GM12878 (cell line): ENCODE data around the gene TTLL6. TPM values are rescaled to one million over a fixed set of nuclear protein-coding genes. Genes with fewer than 3 reads are reported as not detected.

Experiments used
- BHLHE40 ChIP-seq, 2 experiments: fragments of 450-650 bp in 1 of 2; IDR thresholded peaks; 2 replicates each; pipeline ENCODE4 v1.6.1; 2011 to 2017; ENCODE audit warnings: low read depth in 2 of 2, borderline replicate concordance in 1 of 2, improper control_type of control experiment in 1 of 2, low read length in 1 of 2, mild to moderate bottlenecking in 1 of 2
- EP300 ChIP-seq, 2 experiments: fragments of 150-350 bp in 1 of 2; IDR thresholded peaks; 2 replicates each; pipeline ENCODE4 v1.6.1; 2011 to 2012; ENCODE audit warnings: low read depth in 2 of 2, low read length in 2 of 2, borderline replicate concordance in 1 of 2, improper control_type of control experiment in 1 of 2, inconsistent platforms in 1 of 2; ENCODE audit not compliant: control insufficient read depth in 1 of 2
- ESRRA ChIP-seq: IDR thresholded peaks from 2 replicates; pipeline ENCODE4 v1.6.1; 2012; ENCODE audit warnings: mild to moderate bottlenecking, low read length, improper control_type of control experiment
- HDGF ChIP-seq: fragments of 450-650 bp; IDR thresholded peaks from 2 replicates; pipeline ENCODE4 v1.6.1; 2016; ENCODE audit warnings: antibody characterized with exemption
- KAT2A ChIP-seq: conservative IDR thresholded peaks from 2 replicates; pipeline ENCODE4 v1.6.1; 2011; ENCODE audit warnings: low read depth, low read length; ENCODE audit not compliant: control insufficient read depth
- MTA3 ChIP-seq: IDR thresholded peaks from 2 replicates; pipeline ENCODE4 v1.6.1; 2012; ENCODE audit warnings: low read length, inconsistent platforms, borderline replicate concordance
- NFIC ChIP-seq: IDR thresholded peaks from 2 replicates; pipeline ENCODE4 v1.6.1; 2012; ENCODE audit warnings: low read depth, mild to moderate bottlenecking, inconsistent platforms, low read length, moderate library complexity
- SPI1 ChIP-seq: IDR thresholded peaks from 2 replicates; pipeline ENCODE4 v1.6.1; 2011; ENCODE audit warnings: low read depth, mild to moderate bottlenecking, low read length, moderate library complexity, borderline replicate concordance; ENCODE audit not compliant: insufficient read depth
- YBX1 ChIP-seq: fragments of 450-650 bp; IDR thresholded peaks from 2 replicates; pipeline ENCODE4 v1.6.1; 2016; ENCODE audit warnings: antibody characterized with exemption
- polyA plus RNA-seq, 11 experiments: library from polyadenylated mRNA; depleted of rRNA in 4 of 11; unstranded in 6 of 11; stranded (reverse) in 5 of 11; fragments of >200 nt; fragmentation: Nextera tagmentation in 4 of 11; fragmentation: Illumina TruSeq in 1 of 11; extraction: Ambion mirVana in 4 of 11; extraction: Trizol in 1 of 11; gene quantifications; 1 replicate in 1 of 11; 2 replicates in 10 of 11; pipeline versions ENCODE4 v1.2.1 to v1.2.3, GENCODE V29; 2011 to 2016; ENCODE audit warnings: inconsistent platforms in 2 of 11, missing spikeins in 2 of 11, low read depth in 1 of 11
- total RNA-seq, 4 experiments: library from RNA; depleted of rRNA in 3 of 4; stranded (reverse); fragments of >200 nt in 3 of 4; fragmentation: Illumina TruSeq in 1 of 4; extraction: Trizol in 1 of 4; gene quantifications; 2 replicates each; pipeline versions ENCODE4 v1.2.1 to v1.2.3, GENCODE V29; 2013 to 2021
- TF ChIP-seq, protein P1 (sequence below): IDR thresholded peaks from 2 replicates; pipeline ENCODE4 v1.6.1; 2012; ENCODE audit warnings: low read depth, low read length, improper control_type of control experiment
- TF ChIP-seq, protein P2 (sequence below): fragments of 450-650 bp; IDR thresholded peaks from 2 replicates; pipeline ENCODE4 v1.6.1; 2016; ENCODE audit warnings: mild to moderate bottlenecking, moderate library complexity, borderline replicate concordance
- TF ChIP-seq, protein P3 (sequence below): IDR thresholded peaks from 2 replicates; pipeline ENCODE4 v1.6.1; 2011; ENCODE audit warnings: low read depth, low read length, improper control_type of control experiment, borderline replicate concordance

The TTLL6 gene
- total and polyA plus RNA-seq, 10 of the 15 experiments (the other 5 are each of a cell fraction or from before 2014, with no cell fraction given), result 0.06 to 0.36 (median 0.13) TPM; not detected in 4

DNA sequence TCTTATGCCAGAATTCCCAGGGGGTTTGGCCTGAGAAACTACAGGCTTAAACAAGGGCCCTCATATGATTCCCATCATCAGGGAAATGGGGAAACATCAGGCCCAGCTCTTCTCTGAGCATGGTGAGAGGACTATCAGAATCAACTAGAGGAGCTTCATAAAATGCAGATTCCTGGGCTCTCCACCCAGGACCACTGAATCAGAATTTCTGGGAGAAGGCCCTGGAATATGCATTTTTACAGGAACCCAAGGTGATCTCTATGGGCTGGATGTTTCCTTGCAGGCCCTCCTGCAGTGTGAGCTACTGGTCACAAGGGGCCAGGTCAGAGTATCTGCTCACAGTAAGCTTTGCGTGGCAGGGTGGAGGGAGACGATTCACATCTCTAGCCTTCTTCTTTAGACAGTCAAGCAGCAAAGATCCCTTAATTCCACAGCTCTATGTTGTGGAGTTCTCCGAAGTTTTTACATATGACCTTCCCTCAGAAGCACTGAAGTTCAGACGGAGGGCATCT, 49.7 kb downstream of the TTLL6 start (continued):
- no peak for TF ChIP-seq KAT2A
- TF ChIP-seq, protein P1, sequence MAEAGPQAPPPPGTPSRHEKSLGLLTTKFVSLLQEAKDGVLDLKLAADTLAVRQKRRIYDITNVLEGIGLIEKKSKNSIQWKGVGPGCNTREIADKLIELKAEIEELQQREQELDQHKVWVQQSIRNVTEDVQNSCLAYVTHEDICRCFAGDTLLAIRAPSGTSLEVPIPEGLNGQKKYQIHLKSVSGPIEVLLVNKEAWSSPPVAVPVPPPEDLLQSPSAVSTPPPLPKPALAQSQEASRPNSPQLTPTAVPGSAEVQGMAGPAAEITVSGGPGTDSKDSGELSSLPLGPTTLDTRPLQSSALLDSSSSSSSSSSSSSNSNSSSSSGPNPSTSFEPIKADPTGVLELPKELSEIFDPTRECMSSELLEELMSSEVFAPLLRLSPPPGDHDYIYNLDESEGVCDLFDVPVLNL, result no peak
- TF ChIP-seq YBX1, result no peak
- TF ChIP-seq EP300 (IDR thresholded peaks at IDR 0.05; ENCODE audit: borderline replicate concordance in 1 of 2, control insufficient read depth in 1 of 2, low read depth in 2 of 2, low read length in 2 of 2), result no peak
- no peak for TF ChIP-seq HDGF
- TF ChIP-seq, protein P2, sequence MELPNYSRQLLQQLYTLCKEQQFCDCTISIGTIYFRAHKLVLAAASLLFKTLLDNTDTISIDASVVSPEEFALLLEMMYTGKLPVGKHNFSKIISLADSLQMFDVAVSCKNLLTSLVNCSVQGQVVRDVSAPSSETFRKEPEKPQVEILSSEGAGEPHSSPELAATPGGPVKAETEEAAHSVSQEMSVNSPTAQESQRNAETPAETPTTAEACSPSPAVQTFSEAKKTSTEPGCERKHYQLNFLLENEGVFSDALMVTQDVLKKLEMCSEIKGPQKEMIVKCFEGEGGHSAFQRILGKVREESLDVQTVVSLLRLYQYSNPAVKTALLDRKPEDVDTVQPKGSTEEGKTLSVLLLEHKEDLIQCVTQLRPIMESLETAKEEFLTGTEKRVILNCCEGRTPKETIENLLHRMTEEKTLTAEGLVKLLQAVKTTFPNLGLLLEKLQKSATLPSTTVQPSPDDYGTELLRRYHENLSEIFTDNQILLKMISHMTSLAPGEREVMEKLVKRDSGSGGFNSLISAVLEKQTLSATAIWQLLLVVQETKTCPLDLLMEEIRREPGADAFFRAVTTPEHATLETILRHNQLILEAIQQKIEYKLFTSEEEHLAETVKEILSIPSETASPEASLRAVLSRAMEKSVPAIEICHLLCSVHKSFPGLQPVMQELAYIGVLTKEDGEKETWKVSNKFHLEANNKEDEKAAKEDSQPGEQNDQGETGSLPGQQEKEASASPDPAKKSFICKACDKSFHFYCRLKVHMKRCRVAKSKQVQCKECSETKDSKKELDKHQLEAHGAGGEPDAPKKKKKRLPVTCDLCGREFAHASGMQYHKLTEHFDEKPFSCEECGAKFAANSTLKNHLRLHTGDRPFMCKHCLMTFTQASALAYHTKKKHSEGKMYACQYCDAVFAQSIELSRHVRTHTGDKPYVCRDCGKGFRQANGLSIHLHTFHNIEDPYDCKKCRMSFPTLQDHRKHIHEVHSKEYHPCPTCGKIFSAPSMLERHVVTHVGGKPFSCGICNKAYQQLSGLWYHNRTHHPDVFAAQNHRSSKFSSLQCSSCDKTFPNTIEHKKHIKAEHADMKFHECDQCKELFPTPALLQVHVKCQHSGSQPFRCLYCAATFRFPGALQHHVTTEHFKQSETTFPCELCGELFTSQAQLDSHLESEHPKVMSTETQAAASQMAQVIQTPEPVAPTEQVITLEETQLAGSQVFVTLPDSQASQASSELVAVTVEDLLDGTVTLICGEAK, result no peak
- no peak for TF ChIP-seq ESRRA
- TF ChIP-seq, protein P3, sequence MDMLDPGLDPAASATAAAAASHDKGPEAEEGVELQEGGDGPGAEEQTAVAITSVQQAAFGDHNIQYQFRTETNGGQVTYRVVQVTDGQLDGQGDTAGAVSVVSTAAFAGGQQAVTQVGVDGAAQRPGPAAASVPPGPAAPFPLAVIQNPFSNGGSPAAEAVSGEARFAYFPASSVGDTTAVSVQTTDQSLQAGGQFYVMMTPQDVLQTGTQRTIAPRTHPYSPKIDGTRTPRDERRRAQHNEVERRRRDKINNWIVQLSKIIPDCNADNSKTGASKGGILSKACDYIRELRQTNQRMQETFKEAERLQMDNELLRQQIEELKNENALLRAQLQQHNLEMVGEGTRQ, result no peak
- TF ChIP-seq MTA3, result no peak
- TF ChIP-seq NFIC, result no peak
- TF ChIP-seq BHLHE40 (IDR thresholded peaks at IDR 0.05; ENCODE audit: borderline replicate concordance in 1 of 2, low read depth in 2 of 2, low read length in 1 of 2), result no peak
- no peak for TF ChIP-seq SPI1
